Hindlimb muscle (tissue), 1 donor: ENCODE measurements around the gene ZBTB5. TPM values are rescaled to one million over a fixed set of nuclear protein-coding genes. Genes with fewer than 3 reads are reported as not detected.
A peak's percentile ranks its signal among the peaks of the same experiment; 100 is the strongest.
"Not testable (repeated sequence)": the region's sequence is repeated elsewhere in the genome, so short reads cannot be mapped to it uniquely, and the experiment has no call there.

Experiments used
- DNase-seq: peaks from one replicate; pipeline ENCODE4 v3.0.0-alpha.2; 2013
- polyA plus RNA-seq: library from polyadenylated mRNA; unstranded; fragments of 120-200 nt; gene quantifications from one replicate; pipeline ENCODE4 v1.2.1, GENCODE V29; 2013; ENCODE audit not compliant: insufficient read length

The ZBTB5 gene
- polyA plus RNA-seq, 1 donor: 14.3 TPM

DNA sequence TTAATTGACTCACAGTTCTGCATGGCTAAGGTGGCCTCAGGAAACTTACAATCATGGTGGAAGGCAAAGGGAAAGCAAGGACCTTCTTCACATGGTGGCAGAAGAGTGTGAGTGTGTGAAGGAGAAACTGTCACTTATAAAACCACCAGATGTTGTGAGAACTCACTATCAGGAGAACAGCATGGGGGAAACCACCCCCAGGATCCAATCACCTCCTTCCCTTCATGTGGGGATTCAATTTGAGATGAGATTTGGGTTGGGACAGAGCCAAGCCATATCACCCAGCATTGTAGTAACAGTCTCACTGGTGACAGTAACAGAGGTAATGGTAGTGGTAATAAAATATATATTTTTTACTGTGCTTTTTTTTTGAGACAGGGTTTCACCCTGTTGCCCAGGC, 18.1 kb downstream of the ZBTB5 start:
- no peak for DNase-seq

DNA sequence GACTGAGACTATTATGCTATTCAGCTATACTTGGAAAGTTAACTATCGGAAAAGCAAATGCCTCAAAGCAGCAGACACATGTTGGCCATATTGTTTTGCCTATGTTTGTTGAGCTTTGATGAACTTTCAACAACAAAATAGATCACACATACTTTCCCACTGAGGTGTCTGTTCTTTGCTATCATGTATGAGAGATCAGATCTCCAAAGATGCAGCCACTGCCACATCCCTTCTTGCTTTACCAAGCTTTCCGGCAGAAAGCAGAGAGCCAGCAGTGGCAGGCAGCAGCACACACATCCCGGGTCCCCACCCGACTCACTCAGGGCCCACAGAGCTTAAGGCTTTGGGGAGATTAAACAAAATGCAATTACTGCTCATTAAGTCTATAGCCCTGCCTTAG, 18.8 kb downstream of the ZBTB5 start:
- no peak for DNase-seq

DNA sequence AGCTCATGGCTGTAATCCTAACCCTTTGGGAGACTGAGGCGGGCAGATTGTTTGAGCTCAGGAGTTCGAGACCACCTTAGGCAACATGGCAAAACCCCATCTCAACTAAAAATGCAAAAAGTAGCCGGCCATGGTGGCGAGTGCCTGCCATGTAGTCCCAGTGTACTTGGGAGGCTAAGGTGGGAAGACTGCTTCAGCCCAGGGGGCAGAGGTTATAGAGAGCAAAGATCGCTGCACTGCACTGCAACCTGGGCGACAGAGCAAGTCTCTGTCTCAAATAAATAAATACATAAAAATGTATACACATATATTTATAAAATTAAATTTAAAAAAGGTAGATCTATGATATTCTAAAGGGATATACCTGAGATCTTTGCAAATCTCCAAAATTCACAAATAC, 19.4 kb downstream of the ZBTB5 start:
- DNase-seq: no peak

DNA sequence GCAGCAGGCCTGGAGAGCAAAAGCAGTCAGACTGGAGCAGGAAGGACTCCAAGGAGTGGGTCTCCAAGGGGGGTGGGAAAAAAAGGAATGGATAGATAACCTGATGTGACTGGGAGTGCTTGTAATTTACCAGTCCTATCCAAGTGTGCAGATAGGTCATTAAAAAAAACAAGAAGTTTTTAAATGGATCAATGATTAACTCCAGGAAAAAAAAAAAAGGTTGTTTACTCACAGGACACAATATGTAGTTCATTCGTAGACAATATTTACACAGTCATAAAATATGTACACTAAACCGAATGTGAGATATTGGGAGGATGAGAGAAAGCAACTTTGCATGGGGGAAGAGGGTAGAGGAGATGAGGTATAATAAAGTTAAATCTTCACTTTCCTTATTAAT, 20.4 kb downstream of the ZBTB5 start:
- no peak for DNase-seq

DNA sequence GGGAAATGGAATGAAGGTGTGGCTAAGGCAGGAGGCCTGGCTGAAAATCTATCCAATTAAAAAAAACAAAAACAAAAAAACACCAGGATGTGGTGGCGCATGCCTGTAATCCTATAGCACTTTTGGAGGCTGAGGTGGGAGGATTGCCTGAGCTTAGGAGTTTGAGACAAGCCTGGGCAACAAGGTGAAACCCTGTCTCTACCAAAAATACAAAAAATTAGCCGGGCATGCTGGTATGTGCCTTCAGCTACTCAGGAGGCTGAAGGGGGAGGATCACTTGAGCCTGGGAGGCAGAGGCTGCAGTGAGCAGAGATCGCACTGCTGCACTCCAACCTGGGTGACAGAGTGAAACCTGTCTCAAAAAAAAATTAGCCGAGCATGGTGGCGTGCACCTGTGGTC, 21.7 kb downstream of the ZBTB5 start:
- DNase-seq: no peak

DNA sequence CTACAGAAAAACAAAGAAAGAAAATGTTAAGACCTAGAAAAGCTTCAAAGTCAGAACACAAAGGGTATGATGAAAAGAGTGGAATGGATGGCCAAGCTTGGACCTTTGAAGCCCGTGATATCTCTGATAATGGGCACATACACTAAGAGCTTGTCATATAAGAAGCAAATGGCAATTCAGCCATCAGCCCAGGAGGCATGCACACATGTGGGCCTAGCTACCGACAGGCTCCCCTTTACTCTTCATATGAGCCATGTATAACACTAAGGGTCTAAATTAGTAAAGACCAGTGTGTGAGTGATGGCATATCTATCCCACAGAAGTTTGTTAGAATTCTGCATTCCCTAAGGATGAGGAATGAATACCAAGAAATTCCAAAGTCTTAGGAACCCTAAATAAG, 22.7 kb downstream of the ZBTB5 start:
- DNase-seq: no peak

DNA sequence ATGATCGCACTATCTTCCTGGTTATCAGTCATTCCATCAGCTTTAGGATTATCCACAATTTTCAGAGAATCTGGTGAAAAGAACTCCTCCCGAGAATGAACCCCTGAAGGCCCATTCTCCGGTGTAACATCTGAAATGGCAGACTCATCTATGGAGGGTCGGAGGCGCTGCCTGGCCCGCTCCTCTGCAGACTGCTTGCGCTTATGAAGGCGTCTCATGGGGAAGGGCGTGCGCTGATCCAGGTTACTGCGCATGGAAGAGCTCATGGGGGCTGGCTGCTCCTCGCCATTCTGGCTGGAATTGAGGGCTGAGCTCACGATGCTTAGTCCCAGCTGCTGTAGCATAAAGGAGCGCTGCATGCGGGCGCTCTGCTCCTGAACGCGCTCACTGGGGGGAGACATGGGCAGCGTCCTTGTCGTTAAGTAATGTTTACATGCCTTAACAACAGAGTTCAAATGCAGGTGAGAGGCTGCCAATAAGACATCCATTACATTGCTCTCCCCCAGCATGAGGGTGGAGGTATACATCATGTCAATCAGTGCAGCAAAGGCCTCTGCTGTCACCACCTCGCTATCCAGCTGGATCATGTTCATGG, 23.4 kb downstream of the ZBTB5 start:
- no peak for DNase-seq

DNA sequence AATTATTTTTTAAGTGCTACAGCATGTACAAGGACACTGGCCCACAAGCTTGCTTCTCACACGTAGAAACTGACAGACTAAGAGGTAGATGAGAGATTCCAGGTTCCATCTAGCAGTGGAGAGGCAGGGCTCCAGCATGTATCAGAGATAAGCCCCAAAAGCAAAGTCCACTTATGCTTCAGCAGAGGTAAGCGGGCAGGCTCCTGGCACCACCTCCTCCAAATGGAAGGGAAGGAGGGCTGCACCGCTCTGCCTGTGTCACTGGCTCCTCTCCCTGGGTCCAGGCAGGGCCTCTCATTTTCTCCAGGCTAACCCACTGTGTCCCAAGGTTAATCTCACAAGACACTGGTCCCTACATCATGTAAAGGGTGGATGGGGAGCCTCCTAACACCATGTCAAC, 26.9 kb downstream of the ZBTB5 start:
- DNase-seq: no peak

DNA sequence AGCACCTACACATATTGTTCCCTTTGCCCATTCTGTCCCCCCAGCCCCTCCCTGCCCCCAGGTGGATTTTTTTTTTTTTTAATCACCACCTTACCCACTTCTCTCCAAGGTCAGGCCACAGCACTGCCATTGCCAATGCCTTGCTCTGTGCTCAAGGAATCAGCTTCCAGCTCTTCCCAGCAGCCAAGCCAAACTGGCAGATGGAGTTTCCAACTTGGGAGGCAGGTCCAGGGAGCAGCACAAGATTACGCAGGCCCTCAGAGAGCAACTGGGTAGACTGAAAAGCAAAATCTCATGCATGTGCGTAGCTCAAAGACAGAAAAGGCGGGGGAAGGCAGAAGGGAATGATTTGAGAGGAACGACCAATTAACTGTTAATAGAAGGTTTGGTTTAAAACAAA, 27.6 kb downstream of the ZBTB5 start:
- no peak for DNase-seq

DNA sequence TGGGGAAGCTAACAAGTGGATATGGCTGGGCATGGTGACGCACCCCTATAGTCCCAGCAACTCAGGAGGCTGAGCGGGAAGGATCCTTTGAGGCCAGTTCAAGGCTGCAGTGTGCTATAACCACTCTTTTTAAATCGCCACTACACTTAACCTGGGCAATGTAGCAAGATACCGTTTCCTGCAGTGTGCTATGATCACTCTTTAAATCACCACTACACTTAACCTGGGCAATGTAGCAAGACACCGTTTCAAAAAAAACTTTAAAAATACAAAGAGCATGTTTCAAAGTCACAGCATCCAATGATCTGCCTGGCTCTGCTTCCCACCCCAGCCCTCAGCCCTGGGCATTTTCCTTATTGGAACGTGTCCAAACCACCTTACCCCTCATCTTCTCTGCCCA, 28.2 kb downstream of the ZBTB5 start:
- no peak for DNase-seq

DNA sequence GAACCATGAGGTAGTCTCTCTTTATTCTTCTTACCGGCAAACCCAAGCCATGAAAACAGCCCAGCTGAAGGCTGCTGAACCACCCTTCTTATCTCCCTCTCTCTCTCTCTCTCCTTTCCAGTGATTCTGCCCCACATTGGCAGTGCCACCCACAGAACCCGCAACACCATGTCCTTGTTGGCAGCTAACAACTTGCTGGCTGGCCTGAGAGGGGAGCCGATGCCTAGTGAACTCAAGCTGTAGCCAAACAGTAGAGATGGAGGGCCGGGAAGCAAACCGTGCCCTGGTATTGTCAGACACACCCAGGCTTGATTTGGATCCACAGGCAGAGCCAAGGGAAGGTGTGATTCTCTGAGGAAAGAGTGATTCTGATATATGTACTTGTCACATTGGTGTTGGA, 28.7 kb downstream of the ZBTB5 start:
- DNase-seq: no peak

DNA sequence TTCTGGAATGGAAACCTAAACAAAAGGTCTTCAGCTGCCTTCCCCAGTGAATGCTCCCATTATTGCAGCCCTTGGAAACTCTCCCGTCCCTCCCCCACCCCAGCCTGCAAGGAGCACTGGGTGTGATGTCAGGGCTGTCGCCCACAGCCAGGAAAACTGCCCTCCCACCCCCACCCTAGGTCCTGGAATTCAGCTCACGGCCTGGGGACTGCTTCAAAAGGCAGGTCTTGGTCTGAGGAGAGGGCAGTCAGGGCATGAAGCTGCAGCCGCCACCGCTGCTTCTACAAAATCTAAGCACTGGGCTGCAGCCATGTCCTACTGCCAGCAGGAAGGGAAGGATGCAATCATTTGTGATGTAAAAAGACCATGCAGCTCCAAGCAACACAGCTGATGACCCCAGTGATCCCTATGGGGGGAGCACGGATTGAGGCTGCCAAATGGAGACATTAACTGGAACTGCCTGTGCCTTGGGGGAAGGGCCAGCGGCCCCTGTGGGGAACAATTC, 31.3 kb downstream of the ZBTB5 start:
- peak; percentile 38 for DNase-seq

DNA sequence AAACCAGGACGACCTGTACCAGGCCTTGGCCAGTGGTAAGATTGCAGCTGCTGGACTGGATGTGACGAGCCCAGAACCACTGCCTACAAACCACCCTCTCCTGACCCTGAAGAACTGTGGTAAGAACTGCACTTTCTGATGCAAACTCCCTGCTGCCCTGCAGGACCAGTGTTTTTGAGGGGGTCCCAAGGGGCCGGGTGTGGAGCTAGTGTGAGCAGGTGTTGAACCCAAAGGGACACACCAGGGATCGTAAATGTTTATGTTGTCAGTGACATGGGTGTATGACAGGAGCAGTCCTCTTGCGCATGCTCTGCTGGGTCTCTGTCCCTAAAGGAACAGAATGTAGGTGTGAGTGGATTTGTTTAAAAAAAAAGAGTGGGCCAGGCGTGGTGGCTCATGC, 33.2 kb downstream of the ZBTB5 start:
- no peak for DNase-seq

DNA sequence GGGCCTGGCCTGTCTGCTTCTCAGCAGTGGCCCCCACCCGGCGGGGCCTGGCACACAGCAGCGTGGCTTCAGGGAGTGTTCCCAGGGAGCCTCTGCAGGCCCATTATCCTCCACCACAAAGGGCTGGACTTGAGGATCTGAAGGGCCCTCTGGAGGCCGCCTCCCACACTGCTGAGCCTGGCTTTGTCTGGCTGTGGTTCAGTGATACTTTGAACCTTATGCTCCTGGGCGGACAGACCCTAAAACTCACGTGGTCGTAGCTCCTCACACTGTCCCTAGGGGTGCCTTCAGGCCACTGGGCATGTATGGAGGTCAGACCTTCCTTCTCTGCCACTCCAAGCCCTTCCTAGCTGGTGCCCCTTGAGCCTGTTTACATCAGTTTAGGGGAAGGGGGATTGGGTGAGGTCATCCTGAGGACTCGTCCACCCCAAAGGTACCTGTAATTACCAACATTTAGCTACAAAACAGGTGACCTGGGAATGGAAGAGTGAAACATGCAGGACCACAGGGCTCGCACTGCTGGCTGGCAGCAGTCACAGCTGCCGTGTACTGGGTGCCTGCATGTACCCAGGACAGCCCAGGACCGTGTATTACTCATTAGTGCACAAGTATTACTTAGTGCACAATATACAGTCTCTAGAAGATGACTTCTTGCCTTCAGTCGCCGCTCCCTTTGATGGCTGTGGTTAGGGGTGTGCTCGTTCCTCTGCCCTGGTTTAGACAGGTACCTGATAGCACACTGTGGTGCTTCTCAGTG, 34.2 kb downstream of the ZBTB5 start:
- DNase-seq: no peak

DNA sequence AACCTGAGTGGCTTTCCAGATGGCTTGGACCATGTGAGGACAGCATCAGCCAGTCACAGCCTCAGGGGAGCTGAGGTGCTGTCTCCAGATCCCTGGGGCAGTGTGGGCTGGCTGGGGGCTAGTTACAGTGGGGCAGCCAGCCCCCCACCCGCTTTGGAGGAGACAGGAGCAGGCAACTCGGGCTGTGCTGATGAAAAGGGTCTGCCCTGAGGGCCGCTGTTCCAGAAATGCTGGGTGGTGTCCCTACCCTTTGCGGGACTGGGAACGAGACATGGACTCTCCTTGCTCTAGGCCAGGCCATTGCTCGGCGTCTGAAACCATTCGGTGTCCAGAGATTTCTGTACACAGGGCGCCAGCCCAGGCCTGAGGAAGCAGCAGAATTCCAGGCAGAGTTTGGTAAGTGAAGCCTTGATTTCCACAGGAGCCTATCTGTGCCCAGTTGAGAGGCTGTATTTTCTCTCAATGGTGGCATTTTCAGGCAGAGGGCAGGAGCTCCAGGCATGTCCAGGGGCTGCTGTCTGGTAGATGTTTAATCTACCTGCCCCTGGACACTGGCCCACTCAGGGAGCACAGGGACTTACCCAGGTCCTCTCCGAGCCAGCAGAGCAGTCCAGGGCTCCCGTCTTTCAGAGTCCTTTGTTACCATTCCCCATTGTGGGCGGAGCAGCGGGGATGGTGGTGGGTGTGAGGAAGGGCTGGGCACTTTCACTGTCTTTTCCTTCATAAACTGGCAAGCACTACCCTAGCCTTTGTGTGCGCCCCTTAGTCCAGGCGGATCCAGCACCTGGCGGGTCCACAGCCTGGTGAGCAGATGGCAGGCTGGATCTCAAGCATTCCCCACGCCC, 35.6 kb downstream of the ZBTB5 start:
- DNase-seq: no peak

DNA sequence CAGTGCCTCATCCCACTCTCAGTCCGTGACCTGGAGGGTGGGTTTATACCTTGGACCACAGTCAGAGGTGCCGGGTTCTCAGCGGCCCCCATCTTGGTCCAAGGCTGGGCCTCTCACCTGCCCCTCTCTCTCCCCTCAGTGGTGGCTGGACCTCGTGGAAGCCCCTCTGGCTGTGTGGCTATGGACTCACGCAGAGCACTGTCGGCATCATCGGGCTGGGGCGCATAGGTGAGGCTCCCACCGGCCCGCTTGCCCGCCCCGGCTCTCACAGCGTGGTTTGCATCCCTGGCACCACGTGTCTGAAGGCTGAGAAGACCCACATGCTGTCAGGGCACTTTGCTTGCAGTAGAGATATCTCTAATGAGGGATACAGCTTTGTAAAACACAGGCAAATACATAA, 36.9 kb downstream of the ZBTB5 start:
- DNase-seq: no peak

DNA sequence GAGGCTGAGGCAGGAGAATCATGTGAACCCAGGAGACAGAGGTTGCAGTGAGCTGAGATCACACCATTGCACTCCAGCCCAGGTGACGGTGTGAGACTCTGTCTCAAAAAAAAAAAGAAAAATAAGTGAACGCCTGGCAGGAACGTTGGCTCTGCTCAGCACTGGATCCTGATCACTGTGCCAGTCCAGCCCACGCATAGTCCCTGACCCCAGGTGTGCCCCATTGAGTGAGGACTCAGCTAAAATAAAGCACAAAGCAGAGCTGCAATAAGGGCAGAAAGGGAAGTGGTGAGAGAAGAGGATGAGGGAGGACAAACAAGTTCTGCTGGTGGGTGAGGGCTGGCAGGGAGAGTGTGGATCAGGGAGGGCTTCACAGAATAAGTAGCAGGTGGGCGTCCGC, 38.4 kb downstream of the ZBTB5 start:
- no peak for DNase-seq

DNA sequence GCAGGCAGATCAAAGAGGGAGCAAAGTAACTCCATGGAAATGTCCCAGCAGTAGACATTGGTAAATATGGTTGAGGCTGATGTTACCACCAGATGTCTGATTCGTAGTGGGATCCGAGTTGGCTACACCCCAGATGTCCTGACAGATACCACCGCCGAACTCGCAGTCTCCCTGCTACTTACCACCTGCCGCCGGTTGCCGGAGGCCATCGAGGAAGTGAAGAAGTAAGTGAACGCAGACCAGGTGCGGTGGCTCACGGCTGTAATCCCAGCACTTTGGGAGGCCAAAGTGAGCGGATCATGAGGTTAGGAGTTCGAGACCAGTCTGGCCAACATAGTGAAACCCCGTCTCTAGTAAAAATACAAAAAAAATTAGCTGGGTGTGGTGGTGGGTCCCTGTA, 38.8 kb downstream of the ZBTB5 start:
- not testable (repeated sequence) for DNase-seq

DNA sequence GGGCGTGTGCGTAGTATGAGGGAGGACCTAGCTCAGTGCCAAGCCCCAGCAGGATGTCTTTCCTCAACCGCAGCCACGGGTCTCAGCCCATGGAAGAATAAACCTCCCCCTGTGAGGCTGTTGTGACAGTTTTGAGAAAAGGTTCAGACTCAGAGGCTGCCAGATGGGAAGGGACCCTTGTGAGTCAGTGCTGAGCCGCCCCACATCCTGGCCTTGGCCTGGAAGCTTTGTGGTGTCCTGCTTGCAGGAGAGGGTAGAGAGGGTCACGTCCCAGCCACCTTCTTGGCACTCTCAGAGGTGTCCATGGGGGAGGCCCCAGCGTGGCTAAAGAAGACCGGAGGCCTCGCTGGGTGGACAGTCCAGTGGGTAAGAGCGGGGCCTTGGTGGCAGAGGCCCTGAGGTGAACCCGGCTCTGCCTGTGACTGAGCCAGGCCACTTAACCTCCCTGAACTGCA, 39.9 kb downstream of the ZBTB5 start:
- DNase-seq: no peak

DNA sequence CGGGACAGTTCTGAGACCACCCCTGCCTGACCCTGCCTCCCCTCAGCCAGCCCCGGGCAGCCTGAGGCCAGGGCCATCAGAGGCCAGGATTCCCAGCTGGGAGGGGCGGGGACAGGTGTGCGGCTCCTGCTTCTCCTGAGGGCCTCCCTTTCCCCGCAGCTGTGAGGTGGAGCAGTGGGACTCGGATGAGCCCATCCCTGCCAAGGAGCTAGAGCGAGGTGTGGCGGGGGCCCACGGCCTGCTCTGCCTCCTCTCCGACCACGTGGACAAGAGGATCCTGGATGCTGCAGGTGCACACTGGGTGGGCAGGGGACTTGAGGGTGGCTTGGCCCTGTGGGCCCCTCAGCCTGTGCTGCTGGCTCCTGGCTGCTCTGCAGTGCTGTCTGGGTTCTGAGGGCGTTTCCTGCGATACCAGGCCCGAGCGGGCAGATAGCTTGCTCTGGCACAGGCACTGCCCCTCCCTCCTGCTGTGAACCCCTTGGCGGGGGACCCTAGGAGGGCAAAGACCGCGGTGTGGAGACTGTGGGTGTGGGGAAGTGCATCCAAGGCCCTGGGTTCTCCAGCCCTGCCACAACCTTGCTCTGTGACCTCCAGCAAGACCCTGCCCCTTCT, 40.5 kb downstream of the ZBTB5 start:
- DNase-seq: no peak

DNA sequence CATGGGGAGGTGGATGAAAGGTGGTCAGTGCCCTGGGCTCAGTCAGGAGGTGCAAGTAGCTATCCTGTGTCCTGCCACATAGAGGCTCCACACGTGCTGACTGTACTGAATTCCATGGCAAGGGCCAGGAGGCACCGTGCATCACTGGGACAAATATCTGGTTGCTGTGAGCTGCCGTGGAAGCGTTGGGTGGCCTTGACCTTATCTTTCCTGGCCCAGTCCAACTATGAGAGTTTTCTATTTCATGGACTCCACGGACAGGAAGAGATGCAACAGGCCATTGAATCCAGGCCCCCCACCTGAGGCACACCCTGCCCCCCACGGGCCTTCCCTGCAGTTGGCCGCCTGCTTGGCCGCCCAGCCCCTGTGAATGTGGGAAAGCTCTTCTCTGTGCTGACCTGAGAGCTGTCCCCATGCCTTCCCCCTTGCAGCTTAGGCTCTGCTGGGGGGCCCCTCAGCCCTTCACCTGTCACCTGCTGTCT, 41.0 kb downstream of the ZBTB5 start:
- no peak for DNase-seq

DNA sequence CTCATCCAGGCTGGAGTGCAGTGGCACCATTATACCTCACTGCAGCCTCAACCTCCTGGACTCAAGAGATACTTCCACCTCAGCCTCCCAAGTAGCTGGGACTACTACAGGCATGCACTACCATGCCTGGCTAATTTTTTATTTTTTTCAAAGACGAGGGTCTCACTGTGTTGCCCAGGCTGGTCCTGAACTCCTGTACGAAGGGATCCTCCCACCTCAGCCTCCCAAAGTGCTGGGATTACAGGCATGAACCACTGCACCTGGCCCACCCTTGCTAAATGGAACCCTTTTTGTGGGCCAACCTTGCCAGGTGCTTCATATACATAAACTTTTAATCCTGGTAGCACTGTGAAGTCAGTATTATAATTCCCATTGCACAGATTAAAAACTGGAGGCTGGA, 41.7 kb downstream of the ZBTB5 start:
- no peak for DNase-seq
